Stimulated activated CD8-positive, alpha-beta memory T cell treated with anti-CD3 and anti-CD28 coated beads, Interleukin-15, amount 100 ng/mL, for 1 hour (primary cell): ENCODE data around the gene NAT9.

Experiments
- DNase-seq: peaks from one replicate; pipeline ENCODE4 v3.0.0-alpha.2; 2020; ENCODE audit warnings: low read depth

The NAT9 gene

GRCh38 chr17:74761419-74761818, 14.7 kb downstream of the NAT9 start:
- DNase-seq: no peak

- DNase-seq: no peak
Measured at GRCh38 chr17:74760404-74761105, 15.6 kb downstream of the NAT9 start.

GRCh38 chr17:74759941-74760340, 16.2 kb downstream of the NAT9 start:
- no peak for DNase-seq

GRCh38 chr17:74759243-74759801, 16.8 kb downstream of the NAT9 start:
- no peak for DNase-seq

GRCh38 chr17:74758848-74759168, 17.3 kb downstream of the NAT9 start:
- no peak for DNase-seq

- no peak for DNase-seq
Measured at GRCh38 chr17:74757931-74758847, 18.0 kb downstream of the NAT9 start.

GRCh38 chr17:74757502-74757901, 18.6 kb downstream of the NAT9 start:
- DNase-seq: no peak

GRCh38 chr17:74756891-74757290, 19.3 kb downstream of the NAT9 start:
- DNase-seq: no peak

- DNase-seq: no peak
Measured at GRCh38 chr17:74755533-74755932, 20.6 kb downstream of the NAT9 start.

- DNase-seq: no peak
Measured at GRCh38 chr17:74754832-74755231, 21.3 kb downstream of the NAT9 start.

GRCh38 chr17:74752822-74753401, 23.2 kb downstream of the NAT9 start:
- DNase-seq: no peak

- no peak for DNase-seq
Measured at GRCh38 chr17:74752415-74752814, 23.7 kb downstream of the NAT9 start.

- DNase-seq: no peak
Measured at GRCh38 chr17:74750327-74751069, 25.6 kb downstream of the NAT9 start.

GRCh38 chr17:74750039-74750326, 26.2 kb downstream of the NAT9 start:
- no peak for DNase-seq

GRCh38 chr17:74749279-74750038, 26.7 kb downstream of the NAT9 start:
- no peak for DNase-seq

GRCh38 chr17:74748529-74749278, 27.4 kb downstream of the NAT9 start, which contains the start of gene NHERF1:
Gene NHERF1 (plus strand): TSS chr17:74748628. CDS start chr17:74748847, 219 bp downstream.
- peak; percentile 79 for DNase-seq

GRCh38 chr17:74748279-74748528, 27.9 kb downstream of the NAT9 start:
- DNase-seq: no peak

GRCh38 chr17:74746922-74747321, 29.2 kb downstream of the NAT9 start:
- no peak for DNase-seq

- DNase-seq: no peak
Measured at GRCh38 chr17:74746376-74746775, 29.8 kb downstream of the NAT9 start.

GRCh38 chr17:74745548-74746177, 30.5 kb downstream of the NAT9 start:
- no peak for DNase-seq
